ENCODE results near the gene HADHA.

DNA sequence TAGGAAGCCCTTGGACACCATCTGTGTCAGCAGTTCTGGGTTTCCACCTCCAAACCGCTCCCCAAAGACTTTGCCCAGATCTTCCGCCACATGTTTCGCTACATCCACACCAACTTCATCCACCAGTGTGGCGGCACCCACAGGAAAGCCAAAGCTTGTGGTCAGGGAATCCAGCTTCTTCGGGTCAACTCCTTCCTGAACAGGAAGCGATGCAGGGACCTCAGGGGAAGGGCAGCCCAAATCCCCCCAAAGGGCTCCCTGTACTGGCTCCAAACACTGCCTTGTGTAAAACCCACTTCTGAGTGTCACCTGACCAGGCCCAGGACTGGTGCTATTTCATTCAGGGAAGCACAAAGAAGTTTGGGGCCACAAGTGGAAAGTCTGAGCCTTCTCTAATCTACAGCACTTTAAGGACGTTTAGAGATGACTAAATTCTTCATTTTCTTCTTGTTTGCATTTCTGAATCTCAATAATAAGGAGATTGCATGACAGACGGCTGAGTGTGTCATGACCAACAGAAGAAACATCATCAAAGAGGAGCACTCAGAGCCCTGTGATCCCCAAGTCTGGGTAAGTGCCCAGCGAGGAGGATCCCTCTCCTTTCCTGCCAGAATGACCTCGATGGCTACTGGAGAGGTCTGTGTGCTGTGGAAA, 50.7 kb downstream of the HADHA start:
- TF ChIP-seq EZH2 (IDR thresholded peaks at IDR 0.05; ENCODE audit: borderline replicate concordance, insufficient read depth, low read length, poor library complexity, severe bottlenecking) (no peak), EP300 (conservative IDR thresholded peaks at IDR 0.05; ENCODE audit: poor library complexity, severe bottlenecking) (no peak), TAF1 (IDR thresholded peaks at IDR 0.05; ENCODE audit: low read depth) (no peak)
- TF ChIP-seq, protein P1, sequence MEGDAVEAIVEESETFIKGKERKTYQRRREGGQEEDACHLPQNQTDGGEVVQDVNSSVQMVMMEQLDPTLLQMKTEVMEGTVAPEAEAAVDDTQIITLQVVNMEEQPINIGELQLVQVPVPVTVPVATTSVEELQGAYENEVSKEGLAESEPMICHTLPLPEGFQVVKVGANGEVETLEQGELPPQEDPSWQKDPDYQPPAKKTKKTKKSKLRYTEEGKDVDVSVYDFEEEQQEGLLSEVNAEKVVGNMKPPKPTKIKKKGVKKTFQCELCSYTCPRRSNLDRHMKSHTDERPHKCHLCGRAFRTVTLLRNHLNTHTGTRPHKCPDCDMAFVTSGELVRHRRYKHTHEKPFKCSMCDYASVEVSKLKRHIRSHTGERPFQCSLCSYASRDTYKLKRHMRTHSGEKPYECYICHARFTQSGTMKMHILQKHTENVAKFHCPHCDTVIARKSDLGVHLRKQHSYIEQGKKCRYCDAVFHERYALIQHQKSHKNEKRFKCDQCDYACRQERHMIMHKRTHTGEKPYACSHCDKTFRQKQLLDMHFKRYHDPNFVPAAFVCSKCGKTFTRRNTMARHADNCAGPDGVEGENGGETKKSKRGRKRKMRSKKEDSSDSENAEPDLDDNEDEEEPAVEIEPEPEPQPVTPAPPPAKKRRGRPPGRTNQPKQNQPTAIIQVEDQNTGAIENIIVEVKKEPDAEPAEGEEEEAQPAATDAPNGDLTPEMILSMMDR (IDR thresholded peaks at IDR 0.05; ENCODE audit: poor library complexity, severe bottlenecking): no peak

Data from neural cell (in vitro differentiated cells).